Mammary epithelial cell (primary cell): ENCODE data around the gene ORMDL3.

ENCODE experiments used
- CTCF ChIP-seq, 2 donors: IDR thresholded peaks in 1 of 2; conservative IDR thresholded peaks in 1 of 2; 2 replicates each; pipeline ENCODE4 v1.5.1; 2011 to 2012; ENCODE audit warnings: inconsistent platforms in 2 of 2, low read length in 2 of 2, mild to moderate bottlenecking in 2 of 2, control low read depth in 1 of 2, low read depth in 1 of 2; ENCODE audit not compliant: insufficient read depth in 1 of 2; ENCODE audit errors: extremely low read depth in 1 of 2
- EZH2 ChIP-seq: IDR thresholded peaks from 2 replicates; pipeline ENCODE4 v1.6.1; 2012; ENCODE audit warnings: low read length, inconsistent platforms, borderline replicate concordance

GRCh38 chr17:39970157-39970692 lies 42.8 kb upstream of the ORMDL3 start:
- no peak for TF ChIP-seq CTCF (conservative IDR thresholded peaks at IDR 0.05 in 1 of 2, IDR thresholded peaks at IDR 0.05 in 1 of 2; ENCODE audit: extremely low read depth in 1 of 2, insufficient read depth in 1 of 2, low read depth in 1 of 2, low read length in 2 of 2)
- TF ChIP-seq EZH2: no peak
